GM19099 (cell line): ENCODE data around the gene C10orf143.

Experiments
- POLR2A ChIP-seq: IDR thresholded peaks from 3 replicates; pipeline ENCODE4 v1.6.1; 2011; ENCODE audit warnings: low read depth; ENCODE audit not compliant: insufficient read length; ENCODE audit errors: extremely low read depth

The C10orf143 gene

GRCh38 chr10:130110246-130111112 is at the start of gene C10orf143:
Gene C10orf143 (minus strand): TSS chr10:130110830. CDS start chr10:130110772, 58 bp downstream.
- peak; percentile 85 for TF ChIP-seq POLR2A

- no peak for TF ChIP-seq POLR2A
Observed at GRCh38 chr10:130159192-130159794, 48.7 kb upstream of the C10orf143 start.

GRCh38 chr10:130146042-130146441 is 35.4 kb upstream of the C10orf143 start:
- TF ChIP-seq POLR2A, result no peak

GRCh38 chr10:130141878-130142277 is 31.2 kb upstream of the C10orf143 start:
- no peak for TF ChIP-seq POLR2A

GRCh38 chr10:130141460-130141859 is 30.8 kb upstream of the C10orf143 start:
- no peak for TF ChIP-seq POLR2A

GRCh38 chr10:130141038-130141437 is 30.4 kb upstream of the C10orf143 start:
- no peak for TF ChIP-seq POLR2A

- no peak for TF ChIP-seq POLR2A
Observed at GRCh38 chr10:130140425-130140824, 29.8 kb upstream of the C10orf143 start.

GRCh38 chr10:130138479-130138866 is 27.8 kb upstream of the C10orf143 start:
- TF ChIP-seq POLR2A, result no peak

GRCh38 chr10:130137659-130138478 is 27.2 kb upstream of the C10orf143 start:
- no peak for TF ChIP-seq POLR2A

GRCh38 chr10:130137090-130137448 is 26.4 kb upstream of the C10orf143 start:
- no peak for TF ChIP-seq POLR2A

- TF ChIP-seq POLR2A, result peak; percentile 83
Observed at GRCh38 chr10:130136226-130137089, 25.8 kb upstream of the C10orf143 start, which contains the start of gene GLRX3. Gene GLRX3 (plus strand): TSS chr10:130136391. CDS start chr10:130136421, 30 bp downstream.

- no peak for TF ChIP-seq POLR2A
Observed at GRCh38 chr10:130135676-130136225, 25.1 kb upstream of the C10orf143 start.

GRCh38 chr10:130128922-130129321 is 18.3 kb upstream of the C10orf143 start:
- TF ChIP-seq POLR2A, result no peak
